Naive B cell (primary cell): ENCODE data around the gene ELAPOR1. TPM values are rescaled to one million over a fixed set of nuclear protein-coding genes. Genes with fewer than 3 reads are reported as not detected.

Source experiments
- ATAC-seq, 2 donors: fragments of 150-1000 bp; cut with Tn5 transposase; 2 replicates each; pipeline ENCODE4 v1.10.0; 2021; ENCODE audit warnings: low read depth in 2 of 2, mild to moderate bottlenecking in 2 of 2, moderate library complexity in 2 of 2
- DNase-seq: peaks from one replicate; pipeline ENCODE4 v3.0.0; 2022
- H3K27ac Mint-ChIP-seq, 6 donors: one replicate each; pipeline ENCODE4 v1.8.0; 2020 to 2022; ENCODE audit warnings: mild to moderate bottlenecking in 6 of 6, mixed read lengths in 6 of 6, moderate library complexity in 5 of 6, inconsistent platforms in 2 of 6
- H3K27me3 Mint-ChIP-seq, 3 donors: one replicate each; pipeline ENCODE4 v1.8.0; 2021 to 2022; ENCODE audit warnings: mixed read lengths in 3 of 3, mild to moderate bottlenecking in 1 of 3
- H3K36me3 Mint-ChIP-seq, 2 donors: one replicate each; pipeline ENCODE4 v1.8.0; 2020 to 2022; ENCODE audit warnings: mixed read lengths in 2 of 2, inconsistent platforms in 1 of 2, mild to moderate bottlenecking in 1 of 2
- H3K4me1 Mint-ChIP-seq, 3 donors: one replicate each; pipeline ENCODE4 v1.8.0; 2020 to 2022; ENCODE audit warnings: mixed read lengths in 3 of 3, inconsistent platforms in 1 of 3, mild to moderate bottlenecking in 1 of 3, moderate library complexity in 1 of 3
- H3K4me3 Mint-ChIP-seq, 8 donors: one replicate each; pipeline ENCODE4 v1.8.0; 2020 to 2022; ENCODE audit warnings: mild to moderate bottlenecking in 8 of 8, mixed read lengths in 8 of 8, moderate library complexity in 8 of 8, inconsistent platforms in 2 of 8
- H3K9me3 Mint-ChIP-seq, 7 donors: one replicate each; pipeline ENCODE4 v1.8.0; 2020 to 2022; ENCODE audit warnings: mixed read lengths in 7 of 7, mild to moderate bottlenecking in 5 of 7, inconsistent platforms in 2 of 7, moderate library complexity in 1 of 7
- polyA plus RNA-seq, 6 donors: library from polyadenylated mRNA; unstranded; fragments of 300-500 nt; fragmentation: Illumina TruSeq; gene quantifications; one replicate each; pipeline ENCODE4 v1.2.3, GENCODE V29; 2021; ENCODE audit warnings: low read depth in 6 of 6

Gene ELAPOR1, protein sequence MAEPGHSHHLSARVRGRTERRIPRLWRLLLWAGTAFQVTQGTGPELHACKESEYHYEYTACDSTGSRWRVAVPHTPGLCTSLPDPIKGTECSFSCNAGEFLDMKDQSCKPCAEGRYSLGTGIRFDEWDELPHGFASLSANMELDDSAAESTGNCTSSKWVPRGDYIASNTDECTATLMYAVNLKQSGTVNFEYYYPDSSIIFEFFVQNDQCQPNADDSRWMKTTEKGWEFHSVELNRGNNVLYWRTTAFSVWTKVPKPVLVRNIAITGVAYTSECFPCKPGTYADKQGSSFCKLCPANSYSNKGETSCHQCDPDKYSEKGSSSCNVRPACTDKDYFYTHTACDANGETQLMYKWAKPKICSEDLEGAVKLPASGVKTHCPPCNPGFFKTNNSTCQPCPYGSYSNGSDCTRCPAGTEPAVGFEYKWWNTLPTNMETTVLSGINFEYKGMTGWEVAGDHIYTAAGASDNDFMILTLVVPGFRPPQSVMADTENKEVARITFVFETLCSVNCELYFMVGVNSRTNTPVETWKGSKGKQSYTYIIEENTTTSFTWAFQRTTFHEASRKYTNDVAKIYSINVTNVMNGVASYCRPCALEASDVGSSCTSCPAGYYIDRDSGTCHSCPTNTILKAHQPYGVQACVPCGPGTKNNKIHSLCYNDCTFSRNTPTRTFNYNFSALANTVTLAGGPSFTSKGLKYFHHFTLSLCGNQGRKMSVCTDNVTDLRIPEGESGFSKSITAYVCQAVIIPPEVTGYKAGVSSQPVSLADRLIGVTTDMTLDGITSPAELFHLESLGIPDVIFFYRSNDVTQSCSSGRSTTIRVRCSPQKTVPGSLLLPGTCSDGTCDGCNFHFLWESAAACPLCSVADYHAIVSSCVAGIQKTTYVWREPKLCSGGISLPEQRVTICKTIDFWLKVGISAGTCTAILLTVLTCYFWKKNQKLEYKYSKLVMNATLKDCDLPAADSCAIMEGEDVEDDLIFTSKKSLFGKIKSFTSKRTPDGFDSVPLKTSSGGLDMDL
- polyA plus RNA-seq = under 1 TPM in 3 of 6 donors, not detected in 3; 0.04 to 0.65 (median 0.62) TPM

DNA sequence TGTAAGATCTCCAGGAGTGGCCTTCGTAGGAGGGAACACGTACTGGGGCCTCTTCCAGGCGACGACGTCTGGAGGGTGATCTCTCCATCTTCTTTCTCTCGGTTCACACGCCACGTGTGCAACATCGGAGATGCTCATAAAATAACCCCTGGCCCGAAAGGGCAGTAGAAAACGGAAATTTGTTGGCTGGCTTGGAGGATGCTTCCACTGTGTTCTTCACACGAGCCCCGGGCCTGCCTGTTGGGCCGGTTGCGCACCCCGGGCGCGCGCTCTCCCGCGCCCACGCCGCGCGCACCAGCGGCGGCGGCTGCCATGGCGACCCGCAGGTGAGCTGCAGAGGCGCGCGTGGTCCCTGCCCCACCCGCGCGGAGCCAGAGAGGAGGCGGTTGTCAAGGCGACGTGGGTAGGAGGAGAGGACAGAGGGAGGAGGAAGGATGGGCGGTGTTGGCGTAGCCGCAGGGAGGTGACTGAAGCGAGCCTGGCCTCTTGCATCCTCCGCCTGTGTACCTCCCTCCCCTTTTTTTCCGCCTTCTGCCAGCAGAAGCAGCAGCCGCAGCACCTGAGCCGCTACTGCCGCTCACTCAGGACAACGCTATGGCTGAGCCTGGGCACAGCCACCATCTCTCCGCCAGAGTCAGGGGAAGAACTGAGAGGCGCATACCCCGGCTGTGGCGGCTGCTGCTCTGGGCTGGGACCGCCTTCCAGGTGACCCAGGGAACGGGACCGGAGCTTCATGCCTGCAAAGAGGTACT lies at the start of gene ELAPOR1:
TSS of gene ELAPOR1 (plus strand) at position 526 of the 752 bp plus-strand sequence. CDS start at position 595, 69 bp downstream.
- peaks cover 34 to 47% (median 37%) of the 10 kb centered on the region in 3 donors for H3K27me3 Mint-ChIP-seq
- peak within 1 kb of the TSS; percentile 88 to 93 (median 92) for H3K4me3 Mint-ChIP-seq
- H3K36me3 Mint-ChIP-seq = peaks cover 5 to 15% of the 10 kb centered on the region in 2 donors
- no peaks in the 10 kb centered on the region for H3K9me3 Mint-ChIP-seq
- DNase-seq (peak; percentile 71), ATAC-seq (peak; percentile 66 to 70)
- peaks cover 16 to 29% (median 22%) of the 10 kb centered on the region in 3 donors for H3K4me1 Mint-ChIP-seq
- H3K27ac Mint-ChIP-seq = peak within 1 kb of the TSS; percentile 90 to 99 (median 97)

- DNase-seq = no peak
- Mint-ChIP-seq H3K4me3 (no peak overlapping the region), H3K27me3 (no peaks in the 10 kb centered on the region), H3K27ac (peak overlapping the region in 1 of 6 donors; percentile 60), H3K4me1 (no peaks in the 10 kb centered on the region), H3K9me3 (no peaks in the 10 kb centered on the region), H3K36me3 (peaks cover 0 to 8% of the 10 kb centered on the region in 2 donors)
- no peak for ATAC-seq
Measured at GRCh38 chr1:109065137-109065536, 48.8 kb upstream of the ELAPOR1 start.

DNA sequence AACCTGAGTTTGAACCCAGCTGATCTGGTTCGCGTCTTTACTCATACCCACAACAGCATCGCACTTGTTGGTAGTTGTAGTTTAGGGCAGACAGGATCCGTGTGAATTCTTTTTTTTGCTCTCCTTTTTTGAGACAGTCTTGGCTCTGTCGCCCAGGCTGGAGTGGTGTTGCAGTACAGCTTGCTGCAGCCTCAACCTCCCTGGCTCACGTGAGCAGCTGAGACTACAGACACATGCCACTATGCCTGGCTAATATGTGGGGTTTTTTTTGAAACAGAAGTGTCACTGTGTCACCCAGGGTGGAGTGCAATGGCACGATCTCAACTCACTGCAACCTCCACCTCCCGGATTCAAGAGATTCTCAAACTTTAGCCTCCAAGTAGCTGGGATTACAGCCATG lies 46.0 kb upstream of the ELAPOR1 start:
- H3K4me1 Mint-ChIP-seq = peaks cover 0 to 4% (median 0%) of the 10 kb centered on the region in 3 donors
- no peaks in the 10 kb centered on the region for H3K27me3 Mint-ChIP-seq
- no peaks in the 10 kb centered on the region for H3K9me3 Mint-ChIP-seq
- DNase-seq = no peak
- no peak overlapping the region for H3K27ac Mint-ChIP-seq
- peaks cover 0 to 8% of the 10 kb centered on the region in 2 donors for H3K36me3 Mint-ChIP-seq
- ATAC-seq = no peak
- H3K4me3 Mint-ChIP-seq = no peak overlapping the region

GRCh38 chr1:109069294-109069693 lies 44.6 kb upstream of the ELAPOR1 start:
- Mint-ChIP-seq H3K27me3 (no peaks in the 10 kb centered on the region), H3K4me1 (peaks cover 3 to 5% (median 3%) of the 10 kb centered on the region in 3 donors), H3K4me3 (no peak overlapping the region), H3K36me3 (peaks cover 0 to 8% of the 10 kb centered on the region in 2 donors), H3K27ac (no peak overlapping the region), H3K9me3 (no peaks in the 10 kb centered on the region)
- ATAC-seq = no peak
- no peak for DNase-seq

- Mint-ChIP-seq H3K27me3 (peaks cover 0 to 6% (median 4%) of the 10 kb centered on the region in 3 donors), H3K4me3 (peak within 1 kb of the TSS; percentile 95 to 99 (median 98)), H3K9me3 (no peaks in the 10 kb centered on the region), H3K36me3 (peaks cover 0 to 7% of the 10 kb centered on the region in 2 donors), H3K27ac (peak within 1 kb of the TSS; percentile 97 to 99 (median 99)), H3K4me1 (peaks cover 11 to 21% (median 14%) of the 10 kb centered on the region in 3 donors)
- ATAC-seq = peak; percentile 98
- DNase-seq = peak; percentile 92
Measured at GRCh38 chr1:109075531-109076490, 38.1 kb upstream of the ELAPOR1 start, which contains the start of gene TAF13. Gene TAF13, minus strand, starts transcription at chr1:109076003. Its CDS starts 56 bp downstream, at chr1:109075947.

- Mint-ChIP-seq H3K9me3 (no peaks in the 10 kb centered on the region), H3K4me3 (peak overlapping the region in 2 of 8 donors; percentile 33 to 76), H3K36me3 (peaks cover 0 to 7% of the 10 kb centered on the region in 2 donors), H3K4me1 (peaks cover 11 to 21% (median 14%) of the 10 kb centered on the region in 3 donors), H3K27ac (peak overlapping the region in 1 of 6 donors; percentile 79), H3K27me3 (peaks cover 0 to 7% (median 4%) of the 10 kb centered on the region in 3 donors)
- no peak for DNase-seq
- ATAC-seq = no peak
Measured at GRCh38 chr1:109078317-109078716, 35.6 kb upstream of the ELAPOR1 start.

- ATAC-seq = no peak
- H3K9me3 Mint-ChIP-seq = no peaks in the 10 kb centered on the region
- no peak for DNase-seq
- no peak overlapping the region for H3K4me3 Mint-ChIP-seq
- H3K4me1 Mint-ChIP-seq = peaks cover 9 to 19% (median 13%) of the 10 kb centered on the region in 3 donors
- H3K36me3 Mint-ChIP-seq = peaks cover 0 to 7% of the 10 kb centered on the region in 2 donors
- peaks cover 0 to 7% (median 4%) of the 10 kb centered on the region in 3 donors for H3K27me3 Mint-ChIP-seq
- H3K27ac Mint-ChIP-seq = no peak overlapping the region
Measured at GRCh38 chr1:109079240-109079622, 34.7 kb upstream of the ELAPOR1 start.

GRCh38 chr1:109080441-109081082 lies 33.4 kb upstream of the ELAPOR1 start:
- no peak for DNase-seq
- Mint-ChIP-seq H3K27me3 (peaks cover 0 to 7% (median 4%) of the 10 kb centered on the region in 3 donors), H3K36me3 (peaks cover 0 to 6% of the 10 kb centered on the region in 2 donors), H3K27ac (no peak overlapping the region), H3K4me1 (peaks cover 0 to 8% (median 6%) of the 10 kb centered on the region in 3 donors), H3K9me3 (no peaks in the 10 kb centered on the region), H3K4me3 (peak overlapping the region in 1 of 8 donors; percentile 35)
- ATAC-seq = no peak

- no peaks in the 10 kb centered on the region for H3K9me3 Mint-ChIP-seq
- H3K27ac Mint-ChIP-seq = no peak overlapping the region
- peak overlapping the region in 1 of 8 donors; percentile 47 for H3K4me3 Mint-ChIP-seq
- H3K27me3 Mint-ChIP-seq = peaks cover 0 to 7% (median 4%) of the 10 kb centered on the region in 3 donors
- no peaks in the 10 kb centered on the region for H3K4me1 Mint-ChIP-seq
- ATAC-seq = no peak
- DNase-seq = no peak
- no peaks in the 10 kb centered on the region for H3K36me3 Mint-ChIP-seq
Measured at GRCh38 chr1:109083501-109083900, 30.4 kb upstream of the ELAPOR1 start.

GRCh38 chr1:109083923-109084322 lies 30.0 kb upstream of the ELAPOR1 start:
- Mint-ChIP-seq H3K27me3 (peaks cover 0 to 7% (median 4%) of the 10 kb centered on the region in 3 donors), H3K4me3 (no peak overlapping the region), H3K27ac (no peak overlapping the region), H3K36me3 (no peaks in the 10 kb centered on the region), H3K4me1 (peaks cover 0 to under 1% (median 0%) of the 10 kb centered on the region in 3 donors), H3K9me3 (peaks cover 0 to 1% (median 0%) of the 10 kb centered on the region in 7 donors)
- DNase-seq (no peak), ATAC-seq (no peak)
